ENCODE data around the gene GLMN. TPM values are rescaled to one million over a fixed set of nuclear protein-coding genes. Genes with fewer than 3 reads are reported as not detected.
A peak's percentile ranks its signal among the peaks of the same experiment; 100 is the strongest.

GLMN gene
- total RNA-seq, 1 experiment from 2014 or later: 10.4 TPM

GRCh38 chr1:92326681-92327080 lies 27.9 kb upstream of the GLMN start:
- ChIA-PET POLR2A (no interaction called here), CTCF (no interaction called here)
- intact Hi-C loops (cut with micrococcal nuclease; ENCODE audit: unreplicated experiment): no loop called here
- Histone ChIP-seq H3K9me3 (ENCODE audit: control insufficient read depth, insufficient read depth, low read depth, low read length) (peaks cover 4% of the 10 kb centered on the region; the same call in 1 of the 2 replicates), H3K4me3 (ENCODE audit: low read depth in 2 of 2, low read length in 2 of 2) (no peak overlapping the region), H3K27ac (ENCODE audit: low read length) (no peak overlapping the region), H3K36me3 (ENCODE audit: control insufficient read depth, insufficient read depth, low read length) (peaks cover 4% of the 10 kb centered on the region), H3K4me1 (ENCODE audit: control insufficient read depth, insufficient read depth, low read length) (no peaks in the 10 kb centered on the region), H3K27me3 (ENCODE audit: control insufficient read depth, insufficient read depth, low read length) (no peaks in the 10 kb centered on the region)
- ATAC-seq: no peak
- no peak for DNase-seq (ENCODE audit: low read depth, low spot score)
- in situ Hi-C loops (cut with HindIII; ENCODE audit: low pct_unique_long_range_greater_than_20kb, low sequenced_read_pairs): no loop called here
- TF ChIP-seq POLR2AphosphoS5 (IDR thresholded peaks at IDR 0.05; ENCODE audit: low read depth, low read length) (no peak), TCF7L2 (IDR thresholded peaks at IDR 0.05; ENCODE audit: low read depth, low read length) (no peak), CTCF (IDR thresholded peaks at IDR 0.05) (no peak), SIN3A (IDR thresholded peaks at IDR 0.05; ENCODE audit: borderline replicate concordance, insufficient read depth, low read depth, low read length) (no peak), REST (IDR thresholded peaks at IDR 0.05; ENCODE audit: insufficient read depth in 1 of 2, low read depth in 2 of 2, low read length in 1 of 2) (no peak)
- BruUV-seq (replicated peaks): no TSS peak

GRCh38 chr1:92324784-92325183 lies 26.0 kb upstream of the GLMN start:
- Histone ChIP-seq H3K9me3 (ENCODE audit: control insufficient read depth, insufficient read depth, low read depth, low read length) (peaks cover 4% of the 10 kb centered on the region; the same call in 1 of the 2 replicates), H3K36me3 (ENCODE audit: control insufficient read depth, insufficient read depth, low read length) (peaks cover 4% of the 10 kb centered on the region), H3K27me3 (ENCODE audit: control insufficient read depth, insufficient read depth, low read length) (no peaks in the 10 kb centered on the region), H3K4me1 (ENCODE audit: control insufficient read depth, insufficient read depth, low read length) (no peaks in the 10 kb centered on the region), H3K4me3 (ENCODE audit: low read depth in 2 of 2, low read length in 2 of 2) (no peak overlapping the region), H3K27ac (ENCODE audit: low read length) (no peak overlapping the region)
- POLR2A ChIA-PET: no interaction called here
- CTCF ChIA-PET: no interaction called here
- no TSS peak for BruUV-seq (replicated peaks)
- intact Hi-C loops (cut with micrococcal nuclease; ENCODE audit: unreplicated experiment): no loop called here
- ATAC-seq (no peak), DNase-seq (ENCODE audit: low read depth, low spot score) (no peak)
- in situ Hi-C loops (cut with HindIII; ENCODE audit: low pct_unique_long_range_greater_than_20kb, low sequenced_read_pairs): no loop called here
- TF ChIP-seq TCF7L2 (IDR thresholded peaks at IDR 0.05; ENCODE audit: low read depth, low read length) (no peak), SIN3A (IDR thresholded peaks at IDR 0.05; ENCODE audit: borderline replicate concordance, insufficient read depth, low read depth, low read length) (no peak)

- CTCF ChIA-PET: no interaction called here
- no peaks in the 10 kb centered on the region for H3K4me1 ChIP-seq (ENCODE audit: control insufficient read depth, insufficient read depth, low read length)
- DNase-seq (ENCODE audit: low read depth, low spot score): no peak
- no peak for ATAC-seq
- no peak overlapping the region for H3K27ac ChIP-seq (ENCODE audit: low read length)
- peaks cover 4% of the 10 kb centered on the region; the same call in 1 of the 2 replicates for H3K9me3 ChIP-seq (ENCODE audit: control insufficient read depth, insufficient read depth, low read depth, low read length)
- H3K27me3 ChIP-seq (ENCODE audit: control insufficient read depth, insufficient read depth, low read length): no peaks in the 10 kb centered on the region
- TF ChIP-seq SIN3A (IDR thresholded peaks at IDR 0.05; ENCODE audit: borderline replicate concordance, insufficient read depth, low read depth, low read length) (no peak), POLR2AphosphoS5 (IDR thresholded peaks at IDR 0.05; ENCODE audit: low read depth, low read length) (no peak), CTCF (IDR thresholded peaks at IDR 0.05) (no peak), TCF7L2 (IDR thresholded peaks at IDR 0.05; ENCODE audit: low read depth, low read length) (no peak), REST (IDR thresholded peaks at IDR 0.05; ENCODE audit: insufficient read depth in 1 of 2, low read depth in 2 of 2, low read length in 1 of 2) (no peak)
- in situ Hi-C loops (cut with HindIII; ENCODE audit: low pct_unique_long_range_greater_than_20kb, low sequenced_read_pairs) (no loop called here), intact Hi-C loops (cut with micrococcal nuclease; ENCODE audit: unreplicated experiment) (no loop called here)
- POLR2A ChIA-PET: no interaction called here
- TSS peak; percentile 13 for BruUV-seq (replicated peaks)
- H3K36me3 ChIP-seq (ENCODE audit: control insufficient read depth, insufficient read depth, low read length): peaks cover 4% of the 10 kb centered on the region
- H3K4me3 ChIP-seq (ENCODE audit: low read depth in 2 of 2, low read length in 2 of 2): no peak overlapping the region
These were observed 25.0 kb upstream of the GLMN start for GRCh38 chr1:92323473-92324453.
